Central memory CD8-positive, alpha-beta T cell (primary cell): ENCODE data around the gene SP3.

ENCODE experiments used
- ATAC-seq: fragments of 150-1000 bp; cut with Tn5 transposase; replicated peaks from 2 replicates; pipeline ENCODE4 v1.10.0; 2022; ENCODE audit warnings: mild to moderate bottlenecking, moderate FRiP score, moderate number of reproducible peaks; ENCODE audit not compliant: poor library complexity, severe bottlenecking; ENCODE audit errors: extremely low read depth
- DNase-seq, 2 donors: peaks; one replicate each; pipeline ENCODE4 v3.0.0; 2021; ENCODE audit warnings: low spot score in 2 of 2
- H3K27ac Mint-ChIP-seq: one replicate; pipeline ENCODE4 v1.8.0; 2022; ENCODE audit warnings: low read depth, mild to moderate bottlenecking, moderate library complexity, mixed read lengths
- H3K27me3 Mint-ChIP-seq: one replicate; pipeline ENCODE4 v1.8.0; 2022; ENCODE audit warnings: mixed read lengths
- H3K36me3 Mint-ChIP-seq: one replicate; pipeline ENCODE4 v1.8.0; 2022; ENCODE audit warnings: mild to moderate bottlenecking, moderate library complexity, mixed read lengths; ENCODE audit not compliant: insufficient read depth
- H3K4me1 Mint-ChIP-seq: one replicate; pipeline ENCODE4 v1.8.0; 2022; ENCODE audit warnings: mixed read lengths
- H3K4me3 Mint-ChIP-seq: one replicate; pipeline ENCODE4 v1.8.0; 2022; ENCODE audit warnings: mild to moderate bottlenecking, moderate library complexity, mixed read lengths
- H3K9me3 Mint-ChIP-seq: one replicate; pipeline ENCODE4 v1.8.0; 2022; ENCODE audit warnings: mixed read lengths

The SP3 gene

GRCh38 chr2:173884025-173884802 is 81.0 kb downstream of the SP3 start:
- no peaks in the 10 kb centered on the region for H3K4me1 Mint-ChIP-seq
- ATAC-seq = no peak

GRCh38 chr2:173881886-173882285 is 83.3 kb downstream of the SP3 start:
- Mint-ChIP-seq H3K36me3 (no peaks in the 10 kb centered on the region), H3K9me3 (no peaks in the 10 kb centered on the region), H3K27ac (no peak overlapping the region), H3K27me3 (peaks cover 52% of the 10 kb centered on the region), H3K4me1 (no peaks in the 10 kb centered on the region), H3K4me3 (no peak overlapping the region)
- DNase-seq (no peak), ATAC-seq (no peak)

More at GRCh38 chr2:173884025-173884802, 81.0 kb downstream of the SP3 start:
- no peak overlapping the region for H3K4me3 Mint-ChIP-seq
- H3K27me3 Mint-ChIP-seq = peaks cover 50% of the 10 kb centered on the region
- no peak overlapping the region for H3K27ac Mint-ChIP-seq
- no peak for DNase-seq
- no peaks in the 10 kb centered on the region for H3K36me3 Mint-ChIP-seq
- H3K9me3 Mint-ChIP-seq = peaks cover 7% of the 10 kb centered on the region

GRCh38 chr2:173881461-173881860 is 83.7 kb downstream of the SP3 start:
- no peaks in the 10 kb centered on the region for H3K9me3 Mint-ChIP-seq
- H3K27ac Mint-ChIP-seq = no peak overlapping the region
- no peak for DNase-seq
- H3K27me3 Mint-ChIP-seq = peaks cover 56% of the 10 kb centered on the region
- no peaks in the 10 kb centered on the region for H3K36me3 Mint-ChIP-seq
- no peak overlapping the region for H3K4me3 Mint-ChIP-seq
- no peak for ATAC-seq
- no peaks in the 10 kb centered on the region for H3K4me1 Mint-ChIP-seq

- ATAC-seq (no peak), DNase-seq (no peak)
- H3K9me3 Mint-ChIP-seq = no peaks in the 10 kb centered on the region
- no peaks in the 10 kb centered on the region for H3K36me3 Mint-ChIP-seq
- peaks cover 55% of the 10 kb centered on the region for H3K27me3 Mint-ChIP-seq
- H3K4me1 Mint-ChIP-seq = no peaks in the 10 kb centered on the region
- no peak overlapping the region for H3K27ac Mint-ChIP-seq
- no peak overlapping the region for H3K4me3 Mint-ChIP-seq
Measured at GRCh38 chr2:173880561-173880960, 84.6 kb downstream of the SP3 start.

DNA sequence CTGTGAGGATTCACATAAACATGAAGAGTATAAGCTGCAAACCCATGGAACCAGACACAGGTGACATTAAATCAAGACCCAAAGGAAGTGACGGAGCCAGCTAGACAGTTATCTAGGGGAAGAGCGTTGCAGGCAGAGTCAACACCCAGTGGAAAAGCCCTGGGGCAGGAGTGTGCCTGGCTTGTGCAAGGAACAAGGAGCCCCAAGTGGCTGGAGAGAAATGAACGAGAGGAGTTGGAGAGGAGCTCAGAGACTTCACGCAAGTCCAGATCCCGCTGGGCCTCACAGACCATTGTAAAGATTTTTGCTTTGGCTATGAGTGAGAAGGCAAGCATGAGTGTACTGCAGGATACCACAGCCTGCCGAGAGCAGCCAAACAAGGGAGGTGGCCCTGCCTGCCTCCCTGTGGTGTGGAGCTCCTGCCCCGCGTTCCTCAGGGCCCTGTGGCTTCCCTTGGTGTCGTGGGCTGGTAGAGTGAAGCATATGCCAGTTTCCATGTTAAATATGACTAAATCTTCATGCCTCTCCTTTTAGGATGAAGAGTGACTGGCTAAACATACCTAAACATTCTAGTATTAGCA is 88.2 kb downstream of the SP3 start:
- Mint-ChIP-seq H3K4me3 (no peak overlapping the region), H3K36me3 (no peaks in the 10 kb centered on the region), H3K4me1 (no peaks in the 10 kb centered on the region), H3K27ac (no peak overlapping the region), H3K27me3 (peaks cover 45% of the 10 kb centered on the region), H3K9me3 (no peaks in the 10 kb centered on the region)
- DNase-seq = no peak
- ATAC-seq = no peak

GRCh38 chr2:173874894-173875237 is 90.3 kb downstream of the SP3 start:
- Mint-ChIP-seq H3K36me3 (no peaks in the 10 kb centered on the region), H3K4me3 (no peak overlapping the region), H3K27ac (no peak overlapping the region), H3K27me3 (peaks cover 35% of the 10 kb centered on the region), H3K9me3 (no peaks in the 10 kb centered on the region), H3K4me1 (no peaks in the 10 kb centered on the region)
- ATAC-seq (no peak), DNase-seq (no peak)

DNA sequence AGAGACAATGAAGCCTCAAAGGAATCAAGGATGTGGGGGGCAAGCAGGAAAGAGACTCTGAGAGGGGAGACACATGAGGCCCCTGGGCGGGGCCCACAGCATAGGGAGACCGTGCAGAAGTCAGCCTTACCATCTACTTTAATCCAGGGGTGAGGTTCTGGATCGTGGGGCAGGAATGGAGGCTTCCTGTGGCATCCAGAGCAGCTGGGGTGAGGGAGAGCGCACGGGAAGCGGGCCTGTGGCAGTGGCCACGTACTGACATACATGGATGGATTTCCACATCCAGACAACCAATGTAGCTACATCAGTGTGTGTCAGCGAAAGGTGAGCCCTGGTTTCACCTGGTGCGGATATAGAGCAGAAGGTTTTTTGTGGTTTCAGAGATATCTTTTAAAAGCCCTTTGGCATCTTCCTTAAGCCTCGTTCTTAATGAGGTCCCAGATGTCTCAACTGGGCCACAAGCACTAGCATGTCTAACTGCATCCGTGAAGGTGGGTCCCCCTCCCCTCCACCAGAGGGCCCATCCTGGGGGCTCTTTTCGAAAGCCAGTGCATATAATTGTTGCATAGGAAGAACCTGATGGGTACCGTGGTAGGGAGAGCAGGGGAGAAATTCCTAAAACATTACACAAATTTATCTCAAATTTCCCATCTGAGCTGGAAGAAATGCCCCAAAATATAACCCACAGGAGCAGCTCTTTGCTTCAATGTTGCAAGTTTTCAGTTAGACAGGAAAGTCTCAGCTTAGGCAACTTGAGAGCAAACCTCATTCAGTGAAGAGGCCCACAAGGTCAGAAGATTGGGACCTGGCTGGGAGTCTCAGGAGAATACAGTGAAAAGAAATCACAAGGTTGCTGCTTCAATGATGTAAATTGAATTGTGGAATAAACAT is 90.9 kb downstream of the SP3 start:
- ATAC-seq = no peak
- Mint-ChIP-seq H3K27me3 (peaks cover 34% of the 10 kb centered on the region), H3K4me3 (no peak overlapping the region), H3K4me1 (no peaks in the 10 kb centered on the region), H3K27ac (no peak overlapping the region), H3K36me3 (no peaks in the 10 kb centered on the region), H3K9me3 (no peaks in the 10 kb centered on the region)
- DNase-seq = no peak

- no peak for DNase-seq
- no peak for ATAC-seq
- H3K27me3 Mint-ChIP-seq = peaks cover 44% of the 10 kb centered on the region
- no peak overlapping the region for H3K4me3 Mint-ChIP-seq
- no peaks in the 10 kb centered on the region for H3K9me3 Mint-ChIP-seq
- H3K27ac Mint-ChIP-seq = no peak overlapping the region
- no peaks in the 10 kb centered on the region for H3K36me3 Mint-ChIP-seq
- no peaks in the 10 kb centered on the region for H3K4me1 Mint-ChIP-seq
Measured at GRCh38 chr2:173872714-173873113, 92.5 kb downstream of the SP3 start.

DNA sequence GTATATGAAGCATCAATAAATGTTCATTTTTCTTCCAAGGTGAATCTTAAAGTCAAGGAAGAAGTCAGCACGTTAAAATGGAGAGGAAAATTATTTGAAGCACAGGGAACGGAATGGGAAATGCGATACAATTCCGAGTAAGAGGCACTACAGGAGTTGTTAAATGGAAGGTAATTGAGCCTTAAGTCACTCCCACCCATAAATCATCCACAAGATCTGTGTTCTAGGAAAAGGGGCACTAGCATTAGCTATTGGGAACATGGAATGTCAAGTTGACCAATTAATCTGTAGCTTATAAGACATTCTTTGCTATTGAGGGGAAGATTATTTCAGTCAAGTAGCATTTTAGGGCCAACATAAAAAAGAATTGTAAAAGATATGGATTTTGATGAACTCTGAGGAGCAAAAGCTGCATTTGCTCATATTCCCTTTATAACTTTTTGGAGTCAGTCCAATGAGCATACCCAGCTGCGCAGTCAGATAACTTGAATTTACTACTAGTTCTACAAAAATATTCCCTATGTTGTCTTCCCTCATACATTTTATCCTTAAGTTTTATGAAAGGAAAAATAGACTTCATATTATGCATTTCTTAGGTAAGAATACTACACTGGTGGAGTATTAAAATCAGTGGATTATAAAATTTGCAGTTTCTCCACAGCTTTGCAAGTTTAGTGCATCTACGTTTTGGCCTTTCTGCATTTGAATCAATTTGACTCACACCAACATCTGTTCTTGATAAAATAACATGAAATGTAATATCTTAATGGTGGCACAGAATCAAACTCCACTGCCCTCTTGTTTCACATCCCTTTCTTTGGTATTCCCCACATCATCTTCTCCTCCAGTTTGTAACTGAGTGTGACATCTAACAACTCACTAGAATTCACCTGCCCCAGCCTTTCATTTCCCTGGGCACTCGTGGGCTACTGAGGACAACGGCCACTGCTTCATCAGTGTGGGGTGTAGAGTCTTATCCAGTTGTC is 95.6 kb downstream of the SP3 start:
- no peaks in the 10 kb centered on the region for H3K4me1 Mint-ChIP-seq
- no peaks in the 10 kb centered on the region for H3K9me3 Mint-ChIP-seq
- H3K36me3 Mint-ChIP-seq = no peaks in the 10 kb centered on the region
- peaks cover 47% of the 10 kb centered on the region for H3K27me3 Mint-ChIP-seq
- no peak overlapping the region for H3K4me3 Mint-ChIP-seq
- DNase-seq (no peak), ATAC-seq (no peak)
- no peak overlapping the region for H3K27ac Mint-ChIP-seq

DNA sequence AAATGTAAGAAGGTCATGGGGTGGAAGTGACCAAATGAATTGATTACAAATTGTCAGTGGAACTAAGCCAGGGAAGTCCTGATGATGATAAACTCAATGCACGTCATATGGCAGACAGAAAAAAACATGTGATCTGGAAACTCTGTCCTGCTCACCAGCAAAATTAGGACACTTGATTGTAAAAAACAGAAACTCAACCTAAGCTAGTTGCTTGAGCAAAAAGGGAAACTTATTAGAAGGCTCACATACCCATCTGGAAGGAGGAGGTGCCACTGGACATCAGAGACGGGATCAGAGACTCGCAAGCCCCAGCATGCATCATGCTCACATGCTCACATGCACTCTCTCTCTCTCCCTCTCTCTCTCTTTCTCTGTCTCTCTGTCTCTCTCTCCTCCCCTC is 96.8 kb downstream of the SP3 start:
- DNase-seq (no peak), ATAC-seq (no peak)
- Mint-ChIP-seq H3K27ac (no peak overlapping the region), H3K4me1 (no peaks in the 10 kb centered on the region), H3K27me3 (peaks cover 47% of the 10 kb centered on the region), H3K4me3 (no peak overlapping the region), H3K9me3 (no peaks in the 10 kb centered on the region), H3K36me3 (no peaks in the 10 kb centered on the region)

GRCh38 chr2:173866874-173867618 is 98.1 kb downstream of the SP3 start:
- H3K4me1 Mint-ChIP-seq = no peaks in the 10 kb centered on the region
- no peak overlapping the region for H3K27ac Mint-ChIP-seq
- no peak for DNase-seq
- no peaks in the 10 kb centered on the region for H3K36me3 Mint-ChIP-seq
- ATAC-seq = no peak
- peaks cover 50% of the 10 kb centered on the region for H3K27me3 Mint-ChIP-seq
- H3K4me3 Mint-ChIP-seq = no peak overlapping the region
- H3K9me3 Mint-ChIP-seq = no peaks in the 10 kb centered on the region
